Fibroblast of the aortic adventitia (primary cell): ENCODE data around the gene PEAK1. TPM values are rescaled to one million over a fixed set of nuclear protein-coding genes. Genes with fewer than 3 reads are reported as not detected.

Source experiments
- DNase-seq: peaks from one replicate; pipeline ENCODE4 v3.0.0-alpha.2; 2010; ENCODE audit warnings: low read depth
- H3K4me3 ChIP-seq: 2 replicates; pipeline ENCODE4 v1.5.1; 2011; ENCODE audit warnings: low read depth, mild to moderate bottlenecking, control low read depth, low read length, moderate library complexity
- CTCF ChIP-seq: IDR thresholded peaks from 2 replicates; pipeline ENCODE4 v1.5.1; 2011; ENCODE audit warnings: mild to moderate bottlenecking, low read length, control low read depth, inconsistent platforms; ENCODE audit not compliant: insufficient read depth
- total RNA-seq: library from RNA; depleted of rRNA; stranded (reverse); fragments of >200 nt; gene quantifications from 2 replicates; pipeline ENCODE4 v1.2.3, GENCODE V29; 2012; ENCODE audit warnings: low replicate concordance

PEAK1 gene
- total RNA-seq, 1 donor, result 98.2 TPM

GRCh38 chr15:77097921-77098320 is 322.0 kb downstream of the PEAK1 start:
- H3K4me3 ChIP-seq, result no peak overlapping the region
- DNase-seq, result no peak
- TF ChIP-seq CTCF, result no peak

GRCh38 chr15:77097248-77097721 is 322.6 kb downstream of the PEAK1 start:
- no peak for TF ChIP-seq CTCF
- H3K4me3 ChIP-seq, result no peak overlapping the region
- no peak for DNase-seq

- no peak overlapping the region for H3K4me3 ChIP-seq
- no peak for TF ChIP-seq CTCF
- no peak for DNase-seq
These were observed 323.4 kb downstream of the PEAK1 start for GRCh38 chr15:77096541-77096940.

GRCh38 chr15:77096138-77096537 is 323.8 kb downstream of the PEAK1 start:
- H3K4me3 ChIP-seq, result no peak overlapping the region
- no peak for DNase-seq
- TF ChIP-seq CTCF, result no peak

GRCh38 chr15:77094397-77095030 is 325.4 kb downstream of the PEAK1 start:
- H3K4me3 ChIP-seq, result no peak overlapping the region
- DNase-seq, result no peak
- peak; percentile 11 for TF ChIP-seq CTCF

- H3K4me3 ChIP-seq, result no peak overlapping the region
- TF ChIP-seq CTCF, result no peak
- DNase-seq, result no peak
These were observed 326.5 kb downstream of the PEAK1 start for GRCh38 chr15:77093436-77093835.

- no peak for DNase-seq
- TF ChIP-seq CTCF, result no peak
- H3K4me3 ChIP-seq, result no peak overlapping the region
These were observed 328.8 kb downstream of the PEAK1 start for GRCh38 chr15:77091097-77091496.
